ENCODE data around the gene IL36A.
A peak's percentile ranks its signal among the peaks of the same experiment; 100 is the strongest.

IL36A gene, protein sequence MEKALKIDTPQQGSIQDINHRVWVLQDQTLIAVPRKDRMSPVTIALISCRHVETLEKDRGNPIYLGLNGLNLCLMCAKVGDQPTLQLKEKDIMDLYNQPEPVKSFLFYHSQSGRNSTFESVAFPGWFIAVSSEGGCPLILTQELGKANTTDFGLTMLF

DNA sequence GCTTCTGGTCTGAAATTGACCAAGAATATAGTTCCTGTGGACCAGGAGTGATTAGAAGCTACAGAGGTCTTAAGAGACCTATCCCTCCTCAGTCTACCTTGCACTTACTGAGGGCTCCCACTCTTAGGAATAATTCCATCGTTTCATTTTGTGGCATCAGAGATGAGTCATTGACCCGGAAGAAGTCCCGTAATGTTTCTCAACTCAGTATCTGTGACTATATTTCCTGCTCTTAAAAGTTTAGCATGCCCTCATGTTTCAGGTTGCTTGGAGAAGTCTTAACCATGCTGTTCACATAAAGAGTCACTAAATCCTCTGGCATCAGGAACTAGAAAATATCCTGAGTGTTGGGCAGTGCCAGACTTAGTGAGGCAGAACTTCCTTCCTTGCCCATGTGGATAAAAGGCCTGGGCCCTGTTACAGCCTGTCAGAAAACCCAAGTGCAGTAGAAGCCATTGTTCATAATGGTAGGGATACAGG lies at the start of gene IL36A:
Gene IL36A, plus strand, starts transcription at position 430 of the 480 bp plus-strand sequence. CDS start 413 bp downstream, outside the sequence.
- DNase-seq (ENCODE audit: low read depth in 2 of 3, low spot score in 2 of 3), result no peak

DNA sequence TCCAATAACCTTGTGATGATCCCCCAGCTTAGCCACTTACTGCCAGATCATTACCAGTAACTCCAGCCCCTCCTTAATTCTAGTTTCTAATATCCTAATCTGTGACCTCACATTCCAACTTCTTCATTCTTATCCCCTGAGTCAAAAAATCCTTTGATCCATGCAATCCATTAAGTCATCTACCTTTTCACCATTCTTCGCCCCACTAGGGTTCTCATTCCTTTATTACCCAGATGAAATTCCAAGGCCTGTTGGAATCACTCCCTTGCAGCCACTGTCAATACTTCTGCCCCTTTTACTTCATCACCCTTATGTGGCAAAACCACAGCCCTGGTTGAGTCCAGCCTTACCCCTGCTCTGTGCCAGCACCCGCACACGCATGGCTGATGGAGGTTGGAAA lies 47.7 kb upstream of the IL36A start:
- no peak for DNase-seq (ENCODE audit: low read depth in 2 of 3, low spot score in 2 of 3)

DNA sequence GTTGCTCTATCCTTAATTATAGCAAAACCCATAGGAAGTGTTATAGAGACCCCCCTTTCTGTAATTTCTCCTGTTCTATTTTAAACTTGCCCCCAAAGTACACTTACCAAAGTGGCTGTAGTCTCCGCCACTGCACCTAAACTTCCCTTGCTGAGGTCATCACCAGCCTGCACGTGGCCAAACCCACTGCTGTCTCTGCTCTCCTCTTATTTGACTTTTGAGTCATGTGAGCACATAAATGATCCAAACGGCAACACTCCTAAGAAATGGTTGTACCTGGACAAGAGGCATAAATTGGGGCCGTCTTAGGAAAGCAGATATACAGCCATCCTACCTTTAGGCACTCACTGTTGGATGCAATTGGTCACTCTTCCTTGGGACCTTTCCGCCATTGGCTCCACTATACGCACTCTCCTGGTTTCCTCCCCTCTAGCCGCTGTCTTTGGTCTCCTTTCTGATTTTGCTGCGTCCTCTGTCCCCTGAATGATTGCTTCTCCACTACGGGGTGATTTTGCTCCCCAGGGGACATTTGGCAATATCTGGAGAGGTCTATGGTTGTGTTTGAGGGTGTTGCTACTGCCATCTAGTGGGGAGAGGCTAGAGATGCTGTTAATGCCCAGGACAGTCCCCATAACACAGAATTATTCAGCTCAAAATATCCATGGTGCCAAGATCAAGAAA lies 46.7 kb upstream of the IL36A start:
- DNase-seq (ENCODE audit: low read depth in 2 of 3, low spot score in 2 of 3), result no peak

DNA sequence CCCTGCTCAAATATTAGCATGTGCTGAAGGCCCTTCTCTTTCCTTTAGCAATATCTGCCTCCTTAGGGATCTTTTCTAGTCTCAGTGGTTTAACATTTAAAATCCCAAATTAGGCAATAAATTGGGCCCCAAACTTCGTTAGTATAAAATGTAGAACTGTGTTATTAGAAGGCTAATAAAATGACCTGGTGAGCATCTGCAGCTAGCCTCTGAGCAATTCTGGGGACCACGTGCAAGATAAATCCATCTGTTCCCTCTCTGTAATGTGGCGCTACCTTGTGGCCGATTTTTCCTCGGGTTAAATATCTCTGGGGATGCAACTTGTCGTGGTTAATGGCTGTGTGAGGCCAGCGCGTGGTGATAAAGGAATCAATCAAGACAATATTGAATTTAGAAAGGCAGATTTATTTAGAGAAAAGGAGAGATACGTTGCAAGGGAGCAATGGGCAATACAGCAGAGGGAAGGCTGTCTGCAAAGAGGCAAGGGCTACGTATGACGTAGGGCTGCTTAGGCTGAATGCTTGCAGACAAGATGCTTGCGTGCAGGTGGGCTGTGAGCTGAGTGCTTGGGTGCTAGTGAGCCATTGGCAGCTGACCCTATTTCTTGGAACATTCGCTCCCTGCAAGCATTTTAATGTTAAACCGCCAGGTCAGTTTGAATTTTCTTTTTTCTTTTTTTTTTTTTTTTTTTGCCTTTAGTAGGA lies 46.0 kb upstream of the IL36A start:
- no peak for DNase-seq (ENCODE audit: low read depth in 2 of 3, low spot score in 2 of 3)

DNA sequence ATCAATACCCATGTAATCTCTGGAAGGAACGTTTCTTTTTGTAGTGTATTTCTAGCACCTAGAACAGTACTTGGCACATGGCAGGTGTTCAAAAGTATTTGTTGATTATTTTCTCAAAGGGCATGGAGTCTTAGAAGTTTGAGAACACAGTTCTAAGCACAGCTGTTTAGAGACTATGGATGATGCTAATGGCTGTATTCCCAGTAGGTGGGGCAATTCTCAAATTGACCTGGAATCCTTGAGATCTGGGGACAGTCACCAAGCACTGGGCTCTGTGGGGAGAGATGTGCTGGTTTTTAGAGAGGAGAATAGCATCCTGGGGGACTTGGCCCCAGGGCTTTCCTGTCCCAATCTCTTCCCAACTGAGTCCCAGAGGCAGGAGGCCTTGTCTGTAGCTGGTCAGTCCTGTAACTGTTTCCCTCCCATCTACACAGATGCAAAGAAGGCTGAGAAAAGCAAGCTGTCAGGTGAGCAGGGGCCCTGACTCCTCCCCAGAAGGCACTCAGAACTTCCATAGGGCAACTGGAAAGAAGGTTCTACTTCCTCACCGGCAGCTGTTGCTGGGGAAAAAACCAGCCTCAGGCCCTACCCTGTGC lies 44.9 kb upstream of the IL36A start:
- DNase-seq (ENCODE audit: low read depth in 2 of 3, low spot score in 2 of 3), result no peak

DNA sequence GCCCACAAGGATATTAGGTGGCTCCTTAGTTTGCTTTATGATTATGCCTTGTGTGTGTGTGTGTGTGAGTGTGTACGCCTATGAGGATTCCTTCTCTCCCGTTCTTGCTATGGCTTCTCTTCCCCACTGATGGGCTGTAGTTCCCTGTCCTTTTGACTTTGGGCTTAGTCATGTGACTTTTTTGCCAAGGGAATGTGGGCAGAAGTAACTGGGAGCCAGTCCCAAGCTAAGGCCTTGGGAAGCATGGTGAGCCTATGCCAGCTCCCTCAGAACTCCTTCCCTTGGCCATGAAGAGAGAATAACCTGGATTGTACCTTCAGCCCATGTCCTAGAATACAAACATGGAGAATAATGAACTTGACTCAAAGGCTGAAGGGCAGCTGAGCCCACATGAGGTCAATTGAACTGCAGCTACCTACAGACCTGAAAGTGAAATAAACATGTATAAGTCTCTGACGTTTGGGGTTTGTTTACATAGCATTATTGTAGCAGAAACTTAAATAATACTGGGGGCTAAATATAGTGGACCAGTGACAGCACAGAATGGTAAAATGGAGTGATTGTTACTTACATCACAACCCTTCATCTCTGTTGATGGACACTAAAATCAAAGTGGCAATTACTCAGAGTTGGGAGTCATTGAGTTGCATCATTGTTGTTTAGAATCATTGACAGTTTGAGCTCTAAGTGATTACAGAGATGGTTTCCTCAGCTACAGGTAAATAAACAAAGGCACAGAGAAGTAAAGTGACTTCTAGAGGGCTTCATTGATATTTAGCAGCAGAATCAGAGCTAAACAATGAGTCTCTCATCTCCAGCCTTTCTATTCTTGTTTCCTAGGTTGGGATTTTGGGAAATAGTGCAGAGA lies 42.7 kb upstream of the IL36A start:
- DNase-seq (ENCODE audit: low read depth in 2 of 3, low spot score in 2 of 3), result no peak

DNA sequence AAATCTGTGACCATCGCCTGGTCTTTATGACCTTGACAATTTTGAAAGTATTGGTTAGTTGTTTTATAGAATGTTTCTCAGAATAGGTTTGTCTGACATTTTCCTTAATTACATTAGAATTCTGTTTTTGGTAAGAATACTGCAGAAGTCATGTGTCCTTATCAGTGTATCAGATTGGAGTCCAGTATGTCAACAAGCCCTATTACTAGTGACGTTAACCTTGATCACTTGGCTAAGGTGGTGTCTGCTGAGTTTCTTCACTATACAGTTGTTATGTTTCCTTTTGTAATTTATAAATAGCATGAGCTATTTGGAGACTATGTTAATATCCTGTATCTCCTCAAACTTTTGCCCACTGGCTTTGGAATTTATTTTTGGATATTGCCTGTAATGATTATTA lies 38.2 kb upstream of the IL36A start:
- no peak for DNase-seq (ENCODE audit: low read depth in 2 of 3, low spot score in 2 of 3)

DNA sequence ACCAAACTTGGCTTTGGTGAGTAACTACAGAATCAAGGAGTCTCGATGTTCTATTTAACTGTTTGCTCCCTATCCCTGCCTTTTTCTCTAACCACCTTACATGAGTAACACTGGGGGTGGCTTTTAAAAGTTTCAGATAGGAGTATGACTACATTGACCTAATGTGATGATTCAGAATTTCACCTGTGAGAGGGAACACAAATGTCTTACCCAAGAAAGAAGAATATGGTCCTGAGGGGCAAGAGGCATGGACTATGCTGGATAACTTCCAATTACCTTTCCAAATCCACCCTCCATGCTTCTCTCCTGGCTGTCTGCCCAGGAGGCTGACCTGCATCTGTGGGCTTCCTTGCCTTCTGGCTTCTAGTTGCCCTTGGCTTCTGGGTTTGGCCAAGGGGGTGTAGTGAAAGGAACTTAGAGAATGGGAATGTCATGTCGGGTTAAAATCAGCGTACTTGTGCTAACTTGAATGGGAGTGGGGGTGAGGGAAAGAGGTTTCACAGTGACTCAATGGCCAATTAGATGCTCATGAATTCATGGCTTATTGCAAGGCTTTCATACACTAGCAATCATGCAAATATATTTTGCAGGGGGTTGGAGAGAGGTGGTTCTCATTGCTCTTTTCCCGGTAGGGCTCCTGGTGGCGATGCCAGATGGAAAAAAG lies 32.7 kb upstream of the IL36A start:
- no peak for DNase-seq (ENCODE audit: low read depth in 2 of 3, low spot score in 2 of 3)

DNA sequence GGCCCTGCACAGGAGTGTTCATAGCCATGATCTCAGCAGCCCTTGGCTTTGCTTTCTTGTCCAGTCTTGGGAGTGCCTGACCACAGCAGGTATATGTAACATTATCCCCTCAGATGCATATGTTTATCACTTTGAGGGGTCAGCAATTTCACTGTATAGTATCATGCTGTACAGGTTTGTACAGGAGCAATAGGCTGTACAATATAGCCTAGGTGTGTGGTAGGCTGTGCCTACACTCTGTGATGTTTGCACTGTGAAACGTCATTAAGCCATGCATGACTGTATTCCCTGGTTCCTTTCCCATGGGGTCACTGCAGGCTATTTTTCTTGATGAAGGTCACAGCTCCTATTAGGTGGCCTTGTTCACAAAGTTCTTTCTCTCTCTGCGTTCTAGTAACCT lies 32.1 kb upstream of the IL36A start:
- DNase-seq (ENCODE audit: low read depth in 2 of 3, low spot score in 2 of 3), result no peak

DNA sequence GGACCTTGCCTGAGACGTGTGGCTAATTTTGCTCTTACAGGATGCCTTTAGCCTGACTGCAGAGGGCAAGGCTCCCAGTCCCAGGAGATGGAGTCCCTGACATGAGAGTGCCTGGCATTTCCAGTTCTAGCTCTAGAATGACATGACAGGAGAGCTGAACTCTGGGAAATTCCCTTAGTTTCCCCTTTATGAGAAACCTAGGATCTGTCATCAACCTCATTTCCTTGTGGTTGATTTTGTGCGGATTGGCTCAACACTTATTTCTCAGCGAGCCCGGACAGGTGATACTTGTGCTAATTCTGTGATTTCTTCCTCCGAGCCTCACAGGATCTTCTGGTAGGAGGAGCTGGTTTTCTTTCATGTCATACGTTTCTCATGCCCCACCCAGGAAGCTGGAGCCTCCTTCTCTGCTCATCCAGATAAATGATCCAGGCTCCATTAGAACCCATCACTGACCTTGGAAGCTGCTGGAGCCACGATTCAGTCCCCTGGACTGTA lies 27.7 kb upstream of the IL36A start, which contains the start of gene IL36G:
Gene IL36G, plus strand, starts transcription at position 448 of the 498 bp plus-strand sequence. CDS start 633 bp downstream, outside the sequence.
- no peak for DNase-seq (ENCODE audit: low read depth in 2 of 3, low spot score in 2 of 3)

DNA sequence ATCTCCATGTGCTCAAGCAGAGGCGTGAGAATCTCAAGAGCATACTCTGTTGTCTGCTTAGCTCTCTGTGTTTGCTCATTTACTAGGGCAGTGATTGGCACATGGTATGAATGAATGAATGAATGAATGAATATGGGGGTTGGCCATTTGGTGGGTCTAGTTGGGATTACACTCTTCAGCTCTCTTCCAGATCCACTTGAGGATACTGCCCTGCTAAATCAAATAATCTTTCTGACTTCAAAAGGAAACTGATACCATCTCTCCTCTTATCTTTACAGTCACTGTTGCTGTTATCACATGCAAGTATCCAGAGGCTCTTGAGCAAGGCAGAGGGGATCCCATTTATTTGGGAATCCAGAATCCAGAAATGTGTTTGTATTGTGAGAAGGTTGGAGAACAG lies 25.5 kb upstream of the IL36A start:
- no peak for DNase-seq (ENCODE audit: low read depth in 2 of 3, low spot score in 2 of 3)

DNA sequence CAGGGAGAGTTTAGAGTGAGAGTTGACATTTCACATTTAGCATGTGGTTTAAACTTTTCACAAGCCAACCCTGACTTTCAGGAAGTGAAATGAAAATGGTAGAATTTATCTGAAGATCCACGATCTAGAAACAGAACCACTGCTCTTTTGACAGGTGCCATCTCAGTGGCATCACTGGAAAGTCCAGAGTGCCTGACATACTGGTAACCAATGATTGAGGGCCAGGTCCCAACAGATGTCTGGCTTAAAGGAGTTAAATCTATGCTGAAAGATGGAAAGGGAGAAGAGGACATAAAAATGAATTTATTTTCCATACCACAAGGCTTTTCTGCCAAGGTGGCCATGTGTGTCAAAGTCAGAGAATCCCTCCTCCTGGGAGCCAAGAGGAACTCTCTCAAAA lies 24.7 kb upstream of the IL36A start:
- DNase-seq (ENCODE audit: low read depth in 2 of 3, low spot score in 2 of 3), result no peak

DNA sequence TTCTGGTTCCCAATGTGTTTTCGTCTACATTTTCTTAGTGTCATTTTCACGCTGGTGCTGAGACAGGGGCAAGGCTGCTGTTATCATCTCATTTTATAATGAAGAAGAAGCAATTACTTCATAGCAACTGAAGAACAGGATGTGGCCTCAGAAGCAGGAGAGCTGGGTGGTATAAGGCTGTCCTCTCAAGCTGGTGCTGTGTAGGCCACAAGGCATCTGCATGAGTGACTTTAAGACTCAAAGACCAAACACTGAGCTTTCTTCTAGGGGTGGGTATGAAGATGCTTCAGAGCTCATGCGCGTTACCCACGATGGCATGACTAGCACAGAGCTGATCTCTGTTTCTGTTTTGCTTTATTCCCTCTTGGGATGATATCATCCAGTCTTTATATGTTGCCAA lies 20.2 kb upstream of the IL36A start:
- DNase-seq (ENCODE audit: low read depth in 2 of 3, low spot score in 2 of 3), result no peak

DNA sequence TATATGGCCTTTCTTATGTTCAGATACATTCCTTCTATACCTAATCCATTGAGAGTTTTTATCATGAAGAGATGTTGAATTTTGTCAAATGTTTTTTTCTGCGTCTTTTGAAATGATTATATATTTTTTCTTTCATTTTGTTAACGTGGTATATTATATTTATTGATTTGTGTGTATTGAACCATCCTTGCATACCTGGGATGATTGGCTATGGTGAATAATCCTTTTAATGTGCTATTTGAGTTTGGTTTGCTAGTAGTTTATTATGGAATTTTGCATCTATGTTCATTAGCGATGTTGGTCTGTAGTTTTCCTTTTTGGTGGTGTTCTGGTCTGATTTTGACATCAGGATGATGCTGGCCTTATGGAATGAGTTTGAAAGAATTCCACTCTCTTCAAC lies 15.6 kb upstream of the IL36A start:
- DNase-seq (ENCODE audit: low read depth in 2 of 3, low spot score in 2 of 3), result no peak

DNA sequence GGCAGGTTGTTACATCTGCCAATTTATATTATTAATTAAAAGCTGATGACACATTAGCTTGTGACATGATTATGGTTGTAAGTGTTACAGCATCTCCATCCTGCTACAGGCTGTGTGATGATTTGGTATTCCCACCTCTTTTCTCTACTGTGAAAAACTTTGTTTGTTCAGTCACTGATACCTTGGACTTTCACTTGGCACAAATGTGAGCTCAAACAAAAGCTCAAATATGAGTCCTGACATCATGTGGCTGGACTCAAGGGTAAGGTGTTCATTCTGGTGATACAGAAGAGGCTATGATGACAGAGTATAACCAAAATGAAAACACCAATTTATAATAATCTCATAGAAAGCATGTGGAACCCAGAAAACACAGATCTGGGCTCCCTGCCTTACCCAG lies 11.4 kb upstream of the IL36A start:
- no peak for DNase-seq (ENCODE audit: low read depth in 2 of 3, low spot score in 2 of 3)

DNA sequence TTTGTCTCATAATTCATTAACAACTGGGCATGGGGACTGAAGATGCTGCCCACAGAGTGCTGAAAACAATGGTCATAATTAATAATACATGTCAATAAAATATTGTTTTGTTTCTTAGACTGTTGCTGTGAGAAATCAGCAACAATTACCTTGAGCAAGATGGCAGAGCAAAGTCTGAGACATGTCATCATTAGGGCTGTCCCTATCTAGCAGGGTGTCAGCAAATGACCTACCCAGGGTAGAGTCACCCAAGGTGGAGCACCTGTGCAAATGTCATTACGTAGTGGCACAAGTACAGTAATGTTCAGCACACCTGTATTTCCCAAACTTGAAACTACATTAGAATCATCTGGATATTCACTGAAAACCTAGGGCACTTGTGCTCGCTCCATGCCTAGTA lies 10.6 kb upstream of the IL36A start:
- no peak for DNase-seq (ENCODE audit: low read depth in 2 of 3, low spot score in 2 of 3)

DNA sequence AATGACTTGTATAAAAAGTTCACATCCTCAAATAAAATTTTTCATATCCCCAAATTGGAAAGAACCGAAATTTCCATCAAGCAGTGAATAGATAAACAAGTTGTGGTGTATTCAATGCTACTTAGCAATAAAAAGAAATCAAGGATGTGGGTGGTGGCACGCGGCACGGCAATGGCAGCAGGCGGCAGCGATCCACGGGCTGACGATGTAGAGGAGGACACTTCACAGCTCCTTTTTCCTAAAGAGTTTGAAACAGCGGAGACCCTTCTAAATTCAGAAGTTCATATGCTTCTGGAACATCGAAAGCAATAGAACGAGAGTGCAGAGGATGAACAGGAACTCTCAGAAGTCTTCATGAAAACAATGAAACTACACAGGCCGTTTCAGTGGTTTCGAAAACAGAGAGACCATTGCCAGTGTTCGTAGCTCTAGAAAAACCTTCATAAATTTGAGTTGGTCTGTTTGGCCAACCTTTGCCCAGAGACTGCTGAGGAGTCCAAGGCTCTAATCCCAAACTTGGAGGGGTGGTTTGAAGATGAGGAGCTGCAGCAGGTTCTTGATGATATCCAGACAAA lies 9.8 kb upstream of the IL36A start:
- no peak for DNase-seq (ENCODE audit: low read depth in 2 of 3, low spot score in 2 of 3)

DNA sequence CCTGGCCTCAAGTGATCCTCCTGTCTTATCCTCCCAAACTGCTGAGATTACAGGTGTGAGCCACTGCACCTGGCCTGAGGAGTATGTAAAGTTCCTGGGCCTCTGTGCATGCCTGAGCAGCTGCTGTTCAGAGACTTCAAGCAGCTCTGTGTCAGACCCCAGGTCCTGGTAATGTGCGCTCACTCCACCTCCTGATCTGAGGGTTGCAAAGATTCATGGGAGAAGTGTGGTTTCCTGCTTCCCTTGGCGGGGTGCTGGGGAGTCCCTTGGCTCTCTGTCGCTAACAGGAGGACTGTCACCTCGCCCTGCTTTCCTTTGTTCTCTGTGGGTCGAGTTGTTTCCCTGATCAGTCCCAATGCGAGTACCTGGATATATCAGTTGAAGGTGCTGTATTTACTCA lies 8.6 kb upstream of the IL36A start:
- peak in 2 of 3 experiments; percentile 17 to 27 for DNase-seq (ENCODE audit: low read depth in 2 of 3, low spot score in 2 of 3)

DNA sequence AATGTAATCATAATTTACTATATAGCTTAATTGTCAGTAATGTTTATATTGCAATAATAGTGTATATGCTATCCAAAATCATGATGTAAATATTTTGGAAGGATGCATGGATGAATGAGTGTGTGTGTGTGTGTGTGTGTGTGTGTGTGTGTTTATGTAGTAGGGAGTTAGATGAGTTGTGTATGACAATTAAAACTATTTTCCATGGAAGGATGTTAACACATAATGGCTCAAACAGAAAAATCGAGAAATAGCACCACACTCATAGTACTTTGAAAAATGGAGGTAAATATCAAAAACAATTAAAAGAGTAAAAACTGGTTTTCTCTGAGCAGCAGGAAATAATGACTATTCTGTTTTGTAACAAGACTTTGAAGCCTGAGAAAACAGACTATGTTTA lies 8.1 kb upstream of the IL36A start:
- no peak for DNase-seq (ENCODE audit: low read depth in 2 of 3, low spot score in 2 of 3)

DNA sequence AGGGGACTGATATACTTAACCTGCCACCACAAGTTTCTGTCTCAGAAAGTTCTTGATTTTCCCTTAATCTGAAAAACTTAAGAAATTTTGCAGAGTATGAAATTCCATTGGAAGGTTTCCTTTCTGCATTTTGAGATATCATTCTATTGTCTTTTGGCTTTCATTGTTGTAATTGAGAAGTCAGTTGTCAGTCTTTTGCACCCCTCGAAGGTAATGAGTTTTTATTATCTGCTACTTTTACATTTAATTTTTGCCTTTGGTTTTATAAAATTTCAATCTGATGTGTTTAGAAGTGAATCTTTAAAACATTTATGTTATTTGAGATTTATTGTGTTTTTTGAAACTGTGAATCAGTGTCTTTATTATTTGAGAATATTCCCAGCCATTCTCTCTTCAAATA lies 4.8 kb upstream of the IL36A start:
- DNase-seq (ENCODE audit: low read depth in 2 of 3, low spot score in 2 of 3), result no peak
